Mesendoderm (in vitro differentiated cells): ENCODE results near the gene GLIS1.
A peak's percentile ranks its signal among the peaks of the same experiment; 100 is the strongest.

Source experiments
- DNase-seq: peaks from one replicate; pipeline ENCODE4 v3.0.0; 2013
- H2AK5ac ChIP-seq: 2 replicates; pipeline ENCODE4 v1.6.1; 2013; ENCODE audit warnings: low read length, inconsistent platforms
- H2BK120ac ChIP-seq: 2 replicates; pipeline ENCODE4 v1.6.1; 2013; ENCODE audit warnings: low read depth, mild to moderate bottlenecking, low read length, moderate library complexity, mixed read lengths
- H2BK15ac ChIP-seq: replicated peaks from 2 replicates; pipeline ENCODE4 v1.6.1; 2013; ENCODE audit warnings: low read depth, mild to moderate bottlenecking, moderate library complexity
- H2BK5ac ChIP-seq: 2 replicates; pipeline ENCODE4 v1.6.1; 2013; ENCODE audit warnings: low read length, inconsistent platforms
- H3K18ac ChIP-seq: 2 replicates; pipeline ENCODE4 v1.6.1; 2013; ENCODE audit warnings: mild to moderate bottlenecking, low read length, mixed read lengths
- H3K23ac ChIP-seq: one replicate; pipeline ENCODE4 v1.6.1; 2013; ENCODE audit warnings: low read length
- H3K27ac ChIP-seq: 2 replicates; pipeline ENCODE4 v1.5.1; 2013; ENCODE audit warnings: low read depth, mild to moderate bottlenecking, inconsistent platforms, low read length, moderate library complexity
- H3K27me3 ChIP-seq: 2 replicates; pipeline ENCODE4 v1.6.1; 2013; ENCODE audit warnings: low read length, control low read depth, mild to moderate bottlenecking, inconsistent platforms; ENCODE audit not compliant: insufficient read depth, poor library complexity
- H3K36me3 ChIP-seq: 2 replicates; pipeline ENCODE4 v1.6.1; 2013; ENCODE audit warnings: low read length, inconsistent platforms; ENCODE audit not compliant: control insufficient read depth, insufficient read depth
- H3K4ac ChIP-seq: one replicate; pipeline ENCODE4 v1.6.1; 2013; ENCODE audit warnings: low read depth, mild to moderate bottlenecking, low read length, moderate library complexity
- H3K4me1 ChIP-seq: 2 replicates; pipeline ENCODE4 v1.6.1; 2013; ENCODE audit warnings: low read depth, low read length, inconsistent platforms; ENCODE audit not compliant: control insufficient read depth
- H3K4me2 ChIP-seq: 2 replicates; pipeline ENCODE4 v1.6.1; 2013; ENCODE audit warnings: low read length
- H3K4me3 ChIP-seq: 2 replicates; pipeline ENCODE4 v1.5.1; 2013; ENCODE audit warnings: mild to moderate bottlenecking, low read length
- H3K56ac ChIP-seq: one replicate; pipeline ENCODE4 v1.6.1; 2013; ENCODE audit warnings: low read length
- H3K79me1 ChIP-seq: 2 replicates; pipeline ENCODE4 v1.6.1; 2013; ENCODE audit warnings: low read length, inconsistent platforms
- H3K79me2 ChIP-seq: 2 replicates; pipeline ENCODE4 v1.6.1; 2013; ENCODE audit warnings: mild to moderate bottlenecking, low read length; ENCODE audit not compliant: control insufficient read depth, insufficient read depth
- H3K9ac ChIP-seq: 2 replicates; pipeline ENCODE4 v1.6.1; 2013; ENCODE audit warnings: low read length, inconsistent platforms
- H4K5ac ChIP-seq: one replicate; pipeline ENCODE4 v1.6.1; 2013; ENCODE audit warnings: low read length
- H4K8ac ChIP-seq: one replicate; pipeline ENCODE4 v1.6.1; 2013; ENCODE audit warnings: low read depth, mild to moderate bottlenecking, control low read depth, low read length, moderate library complexity
- WGBS: extraction: QIAGEN DNeasy Blood & Tissue Kit; methylation state at CpG from one replicate; pipeline ENCODE4 v1.1.7; 2013; ENCODE audit warnings: low lambda C conversion rate, missing lambda C conversion rate; ENCODE audit not compliant: insufficient coverage; ENCODE audit errors: extremely low coverage; 5-methylcytosine and 5-hydroxymethylcytosine counted together

Gene GLIS1

DNA sequence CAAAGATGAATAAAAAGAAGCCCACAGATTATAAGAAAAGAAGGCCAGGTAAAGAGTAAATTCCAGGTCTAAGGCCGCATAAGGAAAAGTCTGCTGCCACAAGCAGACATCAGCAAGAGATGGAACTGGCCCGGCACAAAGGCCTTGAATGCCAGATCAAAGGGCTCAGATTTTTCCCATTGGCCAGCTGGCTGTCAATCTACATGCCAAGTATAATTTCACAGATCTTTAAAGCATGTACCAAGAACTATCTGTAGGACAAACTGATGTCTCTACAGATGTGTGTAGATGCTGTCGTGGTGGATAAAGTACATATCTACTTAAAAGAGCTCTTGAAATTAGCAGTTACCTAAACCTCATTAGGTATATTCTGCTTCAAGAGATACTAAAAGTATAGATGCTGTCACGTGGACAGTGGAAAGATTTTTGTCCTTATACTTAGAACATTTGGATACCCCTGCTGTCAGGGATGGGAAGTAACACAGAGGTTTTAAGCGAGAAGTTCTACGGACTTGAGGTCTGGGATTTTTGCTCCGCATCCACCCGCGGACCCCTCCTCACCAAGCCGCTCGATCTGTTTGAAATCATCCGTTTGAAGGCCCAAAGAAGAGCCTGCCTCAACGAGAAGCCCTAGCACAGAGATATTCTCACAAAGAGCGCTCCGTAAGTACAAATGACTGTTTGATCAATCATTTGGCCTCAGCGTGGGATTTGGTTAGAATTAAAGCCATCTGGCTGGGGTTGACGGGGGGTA, 10.1 kb downstream of the GLIS1 start:
- H3K36me3 ChIP-seq, result no peaks in the 10 kb centered on the region
- H3K79me1 ChIP-seq, result peaks cover 14% of the 10 kb centered on the region
- H2BK120ac ChIP-seq, result no peak overlapping the region
- no peak overlapping the region for H3K23ac ChIP-seq
- peaks cover 25% of the 10 kb centered on the region for H3K79me2 ChIP-seq
- H2BK5ac ChIP-seq, result no peak overlapping the region
- H3K27ac ChIP-seq, result no peak overlapping the region
- H3K4me1 ChIP-seq, result peaks cover 2% of the 10 kb centered on the region
- no peak overlapping the region for H3K4me3 ChIP-seq
- no peak overlapping the region for H4K8ac ChIP-seq
- H3K9ac ChIP-seq, result no peak overlapping the region
- DNase-seq, result no peak
- H4K5ac ChIP-seq, result no peak overlapping the region
- no peak overlapping the region for H2AK5ac ChIP-seq
- H3K56ac ChIP-seq, result no peak overlapping the region
- H3K27me3 ChIP-seq, result no peaks in the 10 kb centered on the region
- WGBS, result no CpG with 5 or more reads among the region's 17 CpGs
- no peak overlapping the region for H3K4ac ChIP-seq
- no peak overlapping the region for H3K18ac ChIP-seq
- no peak overlapping the region for H3K4me2 ChIP-seq
- no peak overlapping the region for H2BK15ac ChIP-seq

DNA sequence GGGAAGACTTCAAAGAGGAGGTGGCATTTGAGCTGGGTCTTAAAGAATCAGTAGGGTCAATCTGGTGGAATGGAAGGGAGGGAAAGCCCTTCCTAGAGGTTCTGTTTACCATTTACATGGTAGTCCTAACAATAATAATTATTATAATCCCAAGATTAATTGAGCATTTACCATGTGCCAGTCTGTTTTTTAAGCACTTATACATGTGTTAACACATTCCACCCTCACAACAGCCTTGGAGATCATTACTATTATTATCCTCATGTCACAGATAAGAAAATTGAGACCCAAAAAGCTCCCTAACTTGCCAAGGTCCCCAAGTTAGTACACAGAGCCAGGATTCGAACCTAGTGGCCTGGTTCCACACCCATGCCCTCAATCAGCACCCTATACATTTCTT, 10.8 kb downstream of the GLIS1 start:
- DNase-seq, result no peak
- H3K56ac ChIP-seq, result no peak overlapping the region
- no peak overlapping the region for H3K23ac ChIP-seq
- WGBS, result no CpG with 5 or more reads among the region's 1 CpG
- H3K36me3 ChIP-seq, result no peaks in the 10 kb centered on the region
- no peak overlapping the region for H2BK120ac ChIP-seq
- H2BK15ac ChIP-seq, result no peak overlapping the region
- no peak overlapping the region for H3K9ac ChIP-seq
- H3K4me1 ChIP-seq, result peaks cover 2% of the 10 kb centered on the region
- no peak overlapping the region for H2BK5ac ChIP-seq
- no peak overlapping the region for H3K4ac ChIP-seq
- H3K79me1 ChIP-seq, result peaks cover 14% of the 10 kb centered on the region
- H3K4me2 ChIP-seq, result no peak overlapping the region
- H3K18ac ChIP-seq, result no peak overlapping the region
- no peak overlapping the region for H4K8ac ChIP-seq
- H2AK5ac ChIP-seq, result no peak overlapping the region
- no peak overlapping the region for H3K27ac ChIP-seq
- H3K4me3 ChIP-seq, result no peak overlapping the region
- H3K79me2 ChIP-seq, result peaks cover 19% of the 10 kb centered on the region
- H4K5ac ChIP-seq, result no peak overlapping the region
- no peaks in the 10 kb centered on the region for H3K27me3 ChIP-seq

DNA sequence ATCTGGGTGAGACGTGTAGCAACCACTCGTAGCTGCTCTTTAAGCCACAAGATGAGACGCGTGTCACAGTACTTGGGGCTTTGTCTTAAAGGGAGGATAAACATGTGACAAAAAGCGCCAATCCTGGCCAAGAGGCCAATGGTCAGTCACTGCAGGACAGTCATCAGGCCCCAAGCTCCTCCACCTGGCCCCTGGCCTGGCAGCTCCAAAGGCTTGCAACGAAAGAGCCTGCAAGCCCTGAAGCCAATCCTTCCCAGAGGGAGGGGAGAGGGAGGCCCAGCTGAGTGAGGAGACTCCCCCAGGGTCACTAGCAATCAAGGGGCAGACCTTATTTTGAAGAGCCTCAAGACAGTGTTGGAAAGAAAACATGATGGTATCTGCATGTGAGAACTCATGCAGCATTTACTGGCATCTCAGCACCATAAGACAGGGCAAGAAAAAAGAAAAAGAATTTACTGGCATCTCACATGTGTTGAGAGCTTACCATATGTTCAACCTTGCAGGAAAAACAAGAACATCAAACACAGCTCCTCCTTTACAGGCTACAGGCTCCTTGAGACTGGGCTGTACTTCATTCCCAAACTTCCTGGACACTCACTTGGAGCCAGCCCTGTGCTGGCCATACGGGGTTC, 11.4 kb downstream of the GLIS1 start:
- no peak overlapping the region for H3K27ac ChIP-seq
- H4K5ac ChIP-seq, result no peak overlapping the region
- H3K18ac ChIP-seq, result no peak overlapping the region
- H3K79me2 ChIP-seq, result peaks cover 19% of the 10 kb centered on the region
- H3K4me2 ChIP-seq, result no peak overlapping the region
- H4K8ac ChIP-seq, result no peak overlapping the region
- DNase-seq, result no peak
- H3K36me3 ChIP-seq, result no peaks in the 10 kb centered on the region
- H3K9ac ChIP-seq, result no peak overlapping the region
- peaks cover 2% of the 10 kb centered on the region for H3K4me1 ChIP-seq
- H2AK5ac ChIP-seq, result no peak overlapping the region
- peaks cover 14% of the 10 kb centered on the region for H3K79me1 ChIP-seq
- H2BK120ac ChIP-seq, result no peak overlapping the region
- no peaks in the 10 kb centered on the region for H3K27me3 ChIP-seq
- no peak overlapping the region for H2BK5ac ChIP-seq
- no peak overlapping the region for H3K4me3 ChIP-seq
- no peak overlapping the region for H2BK15ac ChIP-seq
- WGBS, result no CpG with 5 or more reads among the region's 7 CpGs
- no peak overlapping the region for H3K4ac ChIP-seq
- no peak overlapping the region for H3K56ac ChIP-seq
- H3K23ac ChIP-seq, result no peak overlapping the region

DNA sequence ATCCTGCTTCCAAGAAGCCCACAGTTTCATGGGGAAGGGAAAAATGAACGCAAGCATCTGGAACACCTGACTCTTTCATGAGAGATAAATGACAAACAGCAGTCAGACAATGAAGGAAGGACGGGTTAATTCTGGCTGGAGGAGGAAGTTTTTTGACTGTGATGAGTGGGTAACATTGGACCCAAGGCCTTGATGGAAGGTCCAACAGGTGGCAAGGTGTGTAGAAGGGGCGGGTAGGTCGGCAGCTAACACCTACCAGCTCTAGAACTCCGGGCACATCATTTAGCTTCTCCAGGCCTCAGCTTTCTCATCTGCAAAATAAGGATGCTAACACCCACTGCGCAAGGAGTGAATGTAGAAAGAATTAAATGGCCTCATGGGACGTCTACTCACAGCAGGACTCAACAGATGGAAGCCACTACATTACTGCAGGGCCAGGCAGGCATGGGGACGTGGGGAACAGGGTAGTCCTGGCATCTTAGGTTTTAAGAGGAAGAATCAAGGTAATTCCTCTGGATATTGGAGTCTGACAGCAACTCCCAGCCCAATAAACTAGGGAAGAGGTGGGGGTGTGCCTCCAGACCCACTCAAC, 12.9 kb downstream of the GLIS1 start:
- Histone ChIP-seq H3K56ac (no peak overlapping the region), H3K4me2 (no peak overlapping the region), H2BK15ac (no peak overlapping the region), H2BK120ac (no peak overlapping the region), H3K4me1 (no peaks in the 10 kb centered on the region), H4K8ac (no peak overlapping the region), H2AK5ac (no peak overlapping the region), H3K18ac (no peak overlapping the region), H3K79me2 (peaks cover 13% of the 10 kb centered on the region), H3K27me3 (no peaks in the 10 kb centered on the region), H2BK5ac (no peak overlapping the region), H3K4ac (no peak overlapping the region), H3K27ac (no peak overlapping the region), H3K36me3 (no peaks in the 10 kb centered on the region), H3K79me1 (peaks cover 13% of the 10 kb centered on the region), H3K23ac (no peak overlapping the region), H3K9ac (no peak overlapping the region), H4K5ac (no peak overlapping the region), H3K4me3 (no peak overlapping the region)
- no peak for DNase-seq
- WGBS, result no CpG with 5 or more reads among the region's 8 CpGs

DNA sequence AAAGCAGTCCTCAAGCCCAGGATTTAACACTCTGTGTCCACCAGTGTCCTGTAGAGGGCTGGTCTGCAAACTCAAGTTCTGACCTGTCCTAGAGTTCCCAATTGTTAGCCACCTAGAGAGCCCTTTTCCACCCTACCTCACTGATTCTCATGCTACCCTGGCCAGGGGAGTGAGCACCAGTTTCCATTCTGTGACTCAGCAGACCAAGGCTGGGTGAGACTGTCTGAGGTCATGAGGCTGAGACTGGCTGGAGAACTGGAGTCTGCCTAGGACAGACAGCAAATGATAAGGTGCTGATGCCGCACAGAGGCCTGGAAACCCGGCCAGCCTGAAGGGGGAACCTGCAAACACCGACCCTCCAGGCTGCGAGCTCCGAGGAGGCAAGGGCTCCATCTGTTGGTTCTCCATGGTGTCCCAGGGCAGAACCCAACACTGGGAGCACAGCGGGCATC, 13.7 kb downstream of the GLIS1 start:
- peaks cover 7% of the 10 kb centered on the region for H3K79me2 ChIP-seq
- no peak overlapping the region for H4K5ac ChIP-seq
- no peak overlapping the region for H3K27ac ChIP-seq
- no peaks in the 10 kb centered on the region for H3K4me1 ChIP-seq
- no peak overlapping the region for H2BK5ac ChIP-seq
- H3K4ac ChIP-seq, result no peak overlapping the region
- no peak overlapping the region for H3K4me2 ChIP-seq
- no peak overlapping the region for H2AK5ac ChIP-seq
- H3K27me3 ChIP-seq, result no peaks in the 10 kb centered on the region
- no CpG with 5 or more reads among the region's 6 CpGs for WGBS
- peaks cover 13% of the 10 kb centered on the region for H3K79me1 ChIP-seq
- no peak overlapping the region for H3K56ac ChIP-seq
- H4K8ac ChIP-seq, result no peak overlapping the region
- H2BK120ac ChIP-seq, result no peak overlapping the region
- no peak overlapping the region for H2BK15ac ChIP-seq
- no peak overlapping the region for H3K4me3 ChIP-seq
- H3K18ac ChIP-seq, result no peak overlapping the region
- H3K36me3 ChIP-seq, result no peaks in the 10 kb centered on the region
- peak; percentile 83 for DNase-seq
- H3K23ac ChIP-seq, result no peak overlapping the region
- no peak overlapping the region for H3K9ac ChIP-seq
